GM06990 (cell line): ENCODE results near the gene SH3RF2.

Source experiments
- DNase-seq: peaks from one replicate; pipeline ENCODE4 v3.0.0-alpha.2; 2011; ENCODE audit not compliant: insufficient read length; ENCODE audit errors: extremely low read depth
- H3K27me3 ChIP-seq: replicated peaks from 2 replicates; pipeline ENCODE4 v1.6.0; 2011; ENCODE audit warnings: low read length; ENCODE audit not compliant: control insufficient read depth, insufficient read depth
- H3K36me3 ChIP-seq: 2 replicates; pipeline ENCODE4 v1.5.1; 2011; ENCODE audit warnings: low read length; ENCODE audit not compliant: control insufficient read depth, insufficient read depth
- H3K4me3 ChIP-seq: replicated peaks from 2 replicates; pipeline ENCODE4 v1.5.1; 2011; ENCODE audit warnings: low read depth, mild to moderate bottlenecking, control low read depth, low read length
- CTCF ChIP-seq: IDR thresholded peaks from 2 replicates; pipeline ENCODE4 v1.5.1; 2011; ENCODE audit warnings: low read length, control low read depth, mild to moderate bottlenecking, inconsistent platforms; ENCODE audit not compliant: insufficient read depth, poor library complexity, severe bottlenecking

The SH3RF2 gene

GRCh38 chr5:145908206-145908960 lies 28.0 kb upstream of the SH3RF2 start:
- Histone ChIP-seq H3K4me3 (no peak overlapping the region), H3K36me3 (no peaks in the 10 kb centered on the region), H3K27me3 (no peaks in the 10 kb centered on the region; the same call in none of the 2 replicates)
- DNase-seq, result no peak
- no peak for TF ChIP-seq CTCF

- H3K36me3 ChIP-seq, result no peaks in the 10 kb centered on the region
- H3K4me3 ChIP-seq, result no peak overlapping the region
- H3K27me3 ChIP-seq, result no peaks in the 10 kb centered on the region; the same call in none of the 2 replicates
- DNase-seq, result no peak
- TF ChIP-seq CTCF, result no peak
Observed at GRCh38 chr5:145911164-145911563, 25.2 kb upstream of the SH3RF2 start.

- no peak for DNase-seq
- H3K4me3 ChIP-seq, result no peak overlapping the region
- H3K27me3 ChIP-seq, result no peaks in the 10 kb centered on the region; the same call in none of the 2 replicates
- no peak for TF ChIP-seq CTCF
- no peaks in the 10 kb centered on the region for H3K36me3 ChIP-seq
Observed at GRCh38 chr5:145912019-145912418, 24.4 kb upstream of the SH3RF2 start.

GRCh38 chr5:145912594-145912993 lies 23.8 kb upstream of the SH3RF2 start:
- Histone ChIP-seq H3K4me3 (no peak overlapping the region), H3K36me3 (no peaks in the 10 kb centered on the region), H3K27me3 (no peaks in the 10 kb centered on the region; the same call in none of the 2 replicates)
- no peak for DNase-seq
- no peak for TF ChIP-seq CTCF

GRCh38 chr5:145913701-145914100 lies 22.7 kb upstream of the SH3RF2 start:
- TF ChIP-seq CTCF, result no peak
- DNase-seq, result no peak
- no peaks in the 10 kb centered on the region for H3K36me3 ChIP-seq
- H3K4me3 ChIP-seq, result no peak overlapping the region
- peaks cover 1% of the 10 kb centered on the region for H3K27me3 ChIP-seq

- Histone ChIP-seq H3K36me3 (no peaks in the 10 kb centered on the region), H3K27me3 (peaks cover 1% of the 10 kb centered on the region), H3K4me3 (no peak overlapping the region)
- no peak for TF ChIP-seq CTCF
- DNase-seq, result no peak
Observed at GRCh38 chr5:145915970-145916638, 20.3 kb upstream of the SH3RF2 start.
